ENCODE results near the gene NCK1.
"Not testable (repeated sequence)": the region's sequence is repeated elsewhere in the genome, so short reads cannot be mapped to it uniquely, and the experiment has no call there.

Gene NCK1

DNA sequence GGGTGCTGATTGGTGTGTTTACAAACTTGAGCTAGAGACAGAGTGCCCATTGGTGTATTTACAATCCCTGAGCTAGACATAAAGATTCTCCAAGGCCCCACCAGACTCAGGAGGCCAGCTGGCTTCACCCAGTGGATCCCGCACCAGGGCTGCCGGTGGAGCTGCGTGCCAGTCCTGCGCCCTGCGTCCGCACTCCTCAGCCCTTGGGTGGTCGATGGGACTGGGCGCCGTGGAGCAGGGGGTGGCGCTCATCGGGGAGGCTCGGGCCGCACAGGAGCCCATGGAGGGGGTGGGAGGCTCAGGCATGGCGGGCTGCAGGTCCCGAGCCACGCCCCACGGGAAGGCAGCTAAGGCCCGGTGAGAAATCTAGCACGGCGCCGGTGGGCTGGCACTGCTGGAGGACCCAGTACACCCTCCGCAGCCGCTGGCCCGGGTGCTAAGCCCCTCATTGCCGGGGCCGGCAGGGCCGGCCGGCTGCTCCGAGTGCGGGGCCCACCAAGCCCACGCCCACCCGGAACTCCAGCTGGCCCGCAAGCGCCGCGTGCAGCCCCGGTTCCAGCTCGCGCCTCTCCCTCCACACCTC, 125.5 kb downstream of the NCK1 start:
- not testable (repeated sequence) for DNase-seq (ENCODE audit: low read depth in 2 of 2)

DNA sequence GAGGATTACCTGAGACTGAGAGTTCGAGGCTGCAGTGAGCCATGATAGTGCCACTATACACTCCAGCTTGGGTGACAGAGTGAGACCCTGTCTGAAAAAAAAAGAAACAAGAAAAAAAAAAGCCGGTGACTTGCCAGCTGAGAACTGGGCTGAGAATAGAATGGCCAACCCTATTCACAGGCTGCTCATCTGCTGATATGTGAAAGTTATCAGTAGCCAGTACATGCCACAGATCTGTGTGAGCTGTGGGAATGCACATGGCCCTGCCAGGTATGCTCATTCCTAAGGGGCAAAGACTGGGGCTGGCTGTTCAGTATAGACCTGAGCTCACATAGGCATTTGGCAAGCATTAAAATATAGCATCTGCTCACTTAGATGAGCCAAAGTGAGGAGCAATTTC, 126.6 kb downstream of the NCK1 start:
- DNase-seq (ENCODE audit: low read depth in 2 of 2) = no peak

DNA sequence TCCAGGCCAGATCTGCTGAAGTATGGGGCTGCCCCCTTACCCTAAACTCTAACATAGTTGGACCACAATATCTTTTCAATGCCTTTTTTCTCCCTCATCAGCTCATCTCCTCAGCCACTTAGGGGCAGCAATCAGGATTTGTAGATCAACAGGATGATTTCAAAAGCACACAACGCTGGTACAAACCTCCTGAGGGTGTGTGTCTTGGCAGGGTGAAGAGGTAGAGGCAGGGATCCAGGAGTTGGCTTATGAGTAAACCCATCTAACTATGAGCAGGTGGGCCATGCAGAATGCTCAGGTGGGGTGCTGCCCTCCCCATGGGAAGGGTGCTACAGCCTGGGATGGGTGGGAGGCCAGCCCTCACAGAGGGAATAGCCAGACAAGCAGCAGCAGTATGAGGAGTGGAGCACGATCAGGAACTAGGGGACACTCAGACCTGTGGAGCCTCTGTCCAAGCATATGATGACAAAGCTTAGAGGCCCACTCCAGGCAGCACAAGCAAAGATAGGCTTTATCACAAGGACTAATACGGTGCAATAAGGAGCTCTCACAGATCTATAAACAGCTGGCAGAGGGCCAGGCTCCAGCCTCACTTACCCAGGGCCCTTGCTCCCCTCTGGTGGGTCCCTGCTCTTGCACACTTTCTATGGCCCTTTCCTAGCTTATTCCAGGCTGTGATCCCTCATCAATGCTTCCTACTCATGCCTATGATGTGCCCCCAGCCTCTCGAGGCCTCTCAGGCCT, 127.9 kb downstream of the NCK1 start:
- no peak for DNase-seq (ENCODE audit: low read depth in 2 of 2)

- no peak for DNase-seq (ENCODE audit: low read depth in 2 of 2)
Measured at GRCh38 chr3:136990826-136991225, 128.8 kb downstream of the NCK1 start.

DNA sequence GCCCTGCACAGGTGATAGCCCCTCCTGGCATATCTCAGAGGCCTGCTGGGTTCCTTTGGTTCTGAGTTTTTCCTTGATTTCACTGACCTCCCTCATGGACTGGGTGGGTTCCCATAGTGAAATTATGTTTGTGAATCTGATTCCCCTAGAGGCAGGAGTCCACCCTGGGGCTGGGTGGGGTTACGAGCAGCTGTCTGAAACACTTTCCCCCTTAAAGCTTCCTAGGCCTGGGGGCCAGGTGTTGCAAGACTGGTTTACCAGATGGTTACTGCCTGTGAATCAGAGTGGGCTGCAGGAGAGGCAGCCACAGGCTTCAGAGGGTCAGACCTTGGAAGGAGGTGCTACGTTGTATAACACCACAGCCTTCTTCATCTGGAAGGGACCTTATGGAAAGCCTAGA, 130.1 kb downstream of the NCK1 start:
- no peak for DNase-seq (ENCODE audit: low read depth in 2 of 2)

DNA sequence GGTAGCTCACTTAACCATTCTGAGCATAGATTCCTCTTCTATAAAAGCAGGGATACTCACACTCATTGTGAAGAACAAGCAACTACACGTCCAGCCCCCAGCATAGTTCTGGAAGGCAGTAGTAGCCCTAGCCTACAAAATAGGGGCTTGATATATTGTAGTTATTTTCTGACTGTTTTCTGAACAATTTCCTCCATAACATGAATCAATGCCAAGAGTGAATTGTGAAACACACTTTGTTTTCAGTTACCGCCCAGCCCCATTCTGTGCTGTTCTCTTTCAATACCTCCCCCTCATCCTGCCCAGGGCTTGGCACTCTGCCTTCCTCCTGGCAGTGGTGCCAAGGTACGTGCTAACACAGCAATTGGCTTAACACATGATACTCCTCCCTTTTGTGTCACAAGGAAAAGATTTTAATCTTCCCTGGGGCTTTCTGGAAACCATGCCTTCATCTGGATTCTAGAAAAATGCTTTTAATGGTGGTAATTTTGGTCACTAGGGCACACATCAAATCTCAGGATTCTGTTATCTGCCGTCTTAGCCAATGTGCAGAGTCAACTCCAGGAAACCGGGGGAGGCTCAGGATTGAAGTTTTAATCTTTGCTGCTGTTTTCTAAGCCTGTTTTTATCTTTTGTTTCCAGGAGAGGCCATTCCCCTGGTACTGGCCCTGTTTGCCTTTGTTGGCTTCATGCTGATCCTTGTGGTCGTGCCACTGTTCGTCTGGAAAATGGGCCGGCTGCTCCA, 132.9 kb downstream of the NCK1 start:
- DNase-seq (ENCODE audit: low read depth in 2 of 2) = no peak

DNA sequence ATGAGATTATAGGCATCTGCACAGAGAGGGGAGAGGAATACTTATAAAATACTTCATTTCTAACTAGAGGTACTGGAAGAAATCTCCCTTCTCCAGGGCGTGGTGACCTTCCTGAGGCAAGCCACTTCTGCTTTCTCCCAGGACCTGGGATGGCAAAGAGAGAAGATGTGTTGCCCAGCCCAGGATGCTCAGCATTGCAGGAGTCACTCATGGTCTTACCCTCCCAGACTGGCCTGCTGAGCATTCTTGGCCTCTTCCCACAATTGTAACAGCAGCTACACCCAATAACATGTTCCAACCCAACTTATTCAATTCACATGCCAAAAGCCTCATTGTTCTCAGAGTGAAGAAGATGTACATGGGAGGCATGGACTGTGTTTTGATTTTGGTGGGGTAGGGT, 133.6 kb downstream of the NCK1 start:
- DNase-seq (ENCODE audit: low read depth in 2 of 2) = no peak
